HepG2 (cell line): ENCODE measurements around the gene RERE. TPM values are rescaled to one million over a fixed set of nuclear protein-coding genes. Genes with fewer than 3 reads are reported as not detected.
A peak's percentile ranks its signal among the peaks of the same experiment; 100 is the strongest.

Experiments
- BHLHE40 ChIP-seq: IDR thresholded peaks from 2 replicates; pipeline ENCODE4 v1.6.1; 2011; ENCODE audit warnings: low read length, improper control_type of control experiment
- E2F2 ChIP-seq: sonication (generic); formaldehyde crosslinking; IDR thresholded peaks from 2 replicates; pipeline ENCODE4 v1.4.0; 2020; ENCODE audit warnings: missing genetic modification reagents, borderline replicate concordance
- ETS1 ChIP-seq: sonication (generic); formaldehyde crosslinking; IDR thresholded peaks from 2 replicates; pipeline ENCODE4 v1.4.0; 2020; ENCODE audit warnings: missing genetic modification reagents
- FOXA1 ChIP-seq, 2 experiments: fragments of 450-650 bp in 1 of 2; sonication (generic) in 1 of 2; formaldehyde crosslinking in 1 of 2; IDR thresholded peaks; 2 replicates each; pipeline versions ENCODE4 v1.4.0 to v1.6.1; 2016 to 2020; ENCODE audit warnings: missing genetic modification reagents in 1 of 2
- IKZF4 ChIP-seq: sonication (generic); formaldehyde crosslinking; IDR thresholded peaks from 2 replicates; pipeline ENCODE4 v1.5.1; 2020; ENCODE audit warnings: borderline replicate concordance, mild to moderate bottlenecking, low read depth, missing genetic modification reagents; ENCODE audit errors: not compliant biosample characterization
- IRF1 ChIP-seq: sonication (generic); formaldehyde crosslinking; IDR thresholded peaks from 2 replicates; pipeline ENCODE4 v1.4.0; 2020; ENCODE audit warnings: low read depth, mild to moderate bottlenecking, missing genetic modification reagents
- MIER2 ChIP-seq: IDR thresholded peaks from 2 replicates; pipeline ENCODE4 v1.6.1; 2016; ENCODE audit warnings: missing biosample characterization, missing genetic modification reagents
- MYPOP ChIP-seq: sonication (generic); formaldehyde crosslinking; IDR thresholded peaks from 2 replicates; pipeline ENCODE4 v1.8.1; 2023; ENCODE audit warnings: mild to moderate bottlenecking, moderate library complexity, missing genetic modification reagents
- NR2F1 ChIP-seq, 2 experiments: fragments of 450-650 bp in 1 of 2; formaldehyde crosslinking in 1 of 2; IDR thresholded peaks; 2 replicates each; pipeline versions ENCODE4 v1.5.0 to v1.6.1; 2016 to 2020; ENCODE audit warnings: mild to moderate bottlenecking in 1 of 2, missing compliant biosample characterization in 1 of 2, missing genetic modification reagents in 1 of 2, moderate library complexity in 1 of 2
- NR2F2 ChIP-seq: IDR thresholded peaks from 2 replicates; pipeline ENCODE4 v1.6.1; 2012; ENCODE audit warnings: low read depth, inconsistent platforms, borderline replicate concordance
- PLRG1 ChIP-seq: fragments of 450-650 bp; conservative IDR thresholded peaks from 2 replicates; pipeline ENCODE4 v1.6.1; 2016
- RFXAP ChIP-seq: sonication (generic); formaldehyde crosslinking; IDR thresholded peaks from 2 replicates; pipeline ENCODE4 v1.4.0; 2020; ENCODE audit warnings: missing genetic modification reagents, borderline replicate concordance
- SATB2 ChIP-seq: sonication (generic); formaldehyde crosslinking; IDR thresholded peaks from 2 replicates; pipeline ENCODE4 v1.5.0; 2020; ENCODE audit warnings: missing genetic modification reagents
- SSRP1 ChIP-seq: IDR thresholded peaks from 2 replicates; pipeline ENCODE4 v1.6.1; 2016; ENCODE audit warnings: control low read depth
- TAF15 ChIP-seq: fragments of 200-400 bp; formaldehyde crosslinking; IDR thresholded peaks from one replicate; pipeline ENCODE4 v1.6.1; 2018; ENCODE audit warnings: mild to moderate bottlenecking, low read depth, low read length; ENCODE audit not compliant: poor library complexity, severe bottlenecking
- TP53 ChIP-seq: sonication (generic); formaldehyde crosslinking; conservative IDR thresholded peaks from 2 replicates; pipeline ENCODE4 v1.4.0; 2020; ENCODE audit warnings: missing genetic modification reagents
- ZFAT ChIP-seq: sonication (generic); formaldehyde crosslinking; conservative IDR thresholded peaks from 2 replicates; pipeline ENCODE4 v1.8.1; 2023; ENCODE audit warnings: missing genetic modification reagents, inconsistent platforms
- ZMYM2 ChIP-seq: sonication (generic); formaldehyde crosslinking; IDR thresholded peaks from 2 replicates; pipeline ENCODE4 v1.8.0; 2022; ENCODE audit warnings: mild to moderate bottlenecking, missing genetic modification reagents
- ZMYM4 ChIP-seq: sonication (generic); formaldehyde crosslinking; IDR thresholded peaks from 2 replicates; pipeline ENCODE4 v1.8.1; 2023; ENCODE audit warnings: mild to moderate bottlenecking, missing genetic modification reagents
- ZNF10 ChIP-seq: sonication (generic); formaldehyde crosslinking; IDR thresholded peaks from 2 replicates; pipeline ENCODE4 v1.4.0; 2020; ENCODE audit warnings: mild to moderate bottlenecking, low read depth, missing genetic modification reagents, borderline replicate concordance
- ZNF101 ChIP-seq: sonication (generic); formaldehyde crosslinking; IDR thresholded peaks from 2 replicates; pipeline ENCODE4 v1.4.0; 2020; ENCODE audit warnings: mild to moderate bottlenecking, low read depth, missing genetic modification reagents, borderline replicate concordance
- ZNF33B ChIP-seq: sonication (generic); formaldehyde crosslinking; IDR thresholded peaks from 2 replicates; pipeline ENCODE4 v1.5.1; 2020; ENCODE audit warnings: mild to moderate bottlenecking, missing genetic modification reagents
- ZNF530 ChIP-seq: sonication (generic); formaldehyde crosslinking; IDR thresholded peaks from 2 replicates; pipeline ENCODE4 v1.5.0; 2020; ENCODE audit warnings: low read depth, mild to moderate bottlenecking, missing genetic modification reagents
- ZNF784 ChIP-seq: sonication (generic); formaldehyde crosslinking; IDR thresholded peaks from 2 replicates; pipeline ENCODE4 v1.5.1; 2020; ENCODE audit warnings: missing genetic modification reagents, mild to moderate bottlenecking, borderline replicate concordance
- ZNF891 ChIP-seq: sonication (generic); formaldehyde crosslinking; IDR thresholded peaks from 2 replicates; pipeline ENCODE4 v1.5.0; 2020; ENCODE audit warnings: mild to moderate bottlenecking, missing genetic modification reagents
- polyA plus RNA-seq, 8 experiments: library from polyadenylated mRNA; depleted of rRNA in 3 of 8; stranded (reverse) in 7 of 8; unstranded in 1 of 8; fragments of >200 nt; fragmentation: Illumina TruSeq in 4 of 8; extraction: Trizol in 4 of 8; gene quantifications; 2 replicates each; pipeline versions ENCODE4 v1.2.1 to v1.2.3, GENCODE V29; 2011 to 2016; ENCODE audit warnings: low read depth in 4 of 8, missing spikeins in 1 of 8, mixed read lengths in 1 of 8; ENCODE audit not compliant: insufficient read depth in 1 of 8
- total RNA-seq, 5 experiments: library from RNA; depleted of rRNA; stranded (reverse); fragments of >200 nt; fragmentation: Illumina TruSeq; extraction: Trizol; gene quantifications; 2 replicates each; pipeline ENCODE4 v1.2.3, GENCODE V29; 2016; ENCODE audit warnings: low read depth in 1 of 5

RERE gene
- total and polyA plus RNA-seq, 2 of the 13 experiments (the other 11 are each of a cell fraction or from before 2014, with no cell fraction given) = 18.3 to 21.9 TPM

GRCh38 chr1:8742022-8742924 lies 75.2 kb downstream of the RERE start (continued):
- TF ChIP-seq ETS1 (CRISPR knock-in tag) (no peak), E2F2 (CRISPR knock-in tag) (no peak), TP53 (CRISPR knock-in tag) (peak; percentile 78; the same call in 1 of the 2 replicates), PLRG1 (no peak), ZMYM4 (CRISPR knock-in tag) (peak; percentile 80; the same call in 1 of the 2 replicates), IRF1 (no peak), ZNF530 (CRISPR knock-in tag) (no peak), ZNF33B (CRISPR knock-in tag) (no peak), MYPOP (CRISPR knock-in tag) (peak; percentile 82; the same call in 1 of the 2 replicates), NR2F1 (CRISPR knock-in tag; IDR thresholded peaks at IDR 0.05) (peak; percentile 88 to 96), TAF15 (no peak), ZMYM2 (peak; percentile 97), SATB2 (CRISPR knock-in tag) (peak; percentile 94), ZNF891 (no peak), NR2F2 (peak; percentile 96), ZNF10 (no peak), MIER2 (CRISPR knock-in tag) (peak; percentile 81; the same call in 1 of the 2 replicates), ZNF101 (no peak), RFXAP (CRISPR knock-in tag) (peak; percentile 28; the same call in 1 of the 2 replicates), ZNF784 (no peak), SSRP1 (no peak), IKZF4 (no peak), ZFAT (CRISPR knock-in tag) (no peak), BHLHE40 (peak; percentile 75), FOXA1 (IDR thresholded peaks at IDR 0.05) (peak; percentile 100), FOXA1 (CRISPR knock-in tag; IDR thresholded peaks at IDR 0.05) (peak; percentile 100)
